Activated CD8-positive, alpha-beta memory T cell treated with anti-CD3 and anti-CD28 coated beads, Interleukin-2, amount 50 U/mL, for 1 hour (primary cell): Measurements from ENCODE around the gene MLH3.
A peak's percentile ranks its signal among the peaks of the same experiment; 100 is the strongest.
"Not testable (repeated sequence)": the region's sequence is repeated elsewhere in the genome, so short reads cannot be mapped to it uniquely, and the experiment has no call there.

ENCODE experiments used
- DNase-seq: peaks from one replicate; pipeline ENCODE4 v3.0.0-alpha.2; 2020; ENCODE audit errors: extremely low read depth

Gene MLH3

GRCh38 chr14:75050852-75051555 lies at the start of gene MLH3:
Gene MLH3, minus strand, starts transcription at chr14:75051467. Its CDS starts 1,812 bp downstream, at chr14:75049655.
- peak; percentile 54 for DNase-seq

- DNase-seq: no peak
These were observed 47.4 kb upstream of the MLH3 start for GRCh38 chr14:75098682-75099081.

- DNase-seq: no peak
These were observed 46.9 kb upstream of the MLH3 start for GRCh38 chr14:75098212-75098611.

GRCh38 chr14:75096959-75097358 lies 45.7 kb upstream of the MLH3 start:
- no peak for DNase-seq

- DNase-seq: no peak
These were observed 44.4 kb upstream of the MLH3 start for GRCh38 chr14:75095690-75096089.

GRCh38 chr14:75094896-75095295 lies 43.6 kb upstream of the MLH3 start:
- DNase-seq: no peak

- DNase-seq: no peak
These were observed 41.4 kb upstream of the MLH3 start for GRCh38 chr14:75092698-75093097.

- DNase-seq: no peak
These were observed 40.0 kb upstream of the MLH3 start for GRCh38 chr14:75091251-75091650.

GRCh38 chr14:75090353-75090752 lies 39.1 kb upstream of the MLH3 start:
- DNase-seq: no peak

GRCh38 chr14:75088566-75089373 lies 37.5 kb upstream of the MLH3 start:
- peak; percentile 12 for DNase-seq

GRCh38 chr14:75088153-75088552 lies 36.9 kb upstream of the MLH3 start:
- no peak for DNase-seq

- no peak for DNase-seq
These were observed 33.2 kb upstream of the MLH3 start for GRCh38 chr14:75084513-75084912.

- DNase-seq: no peak
These were observed 32.0 kb upstream of the MLH3 start for GRCh38 chr14:75083271-75083670.

- DNase-seq: no peak
These were observed 30.5 kb upstream of the MLH3 start for GRCh38 chr14:75081660-75082229.

GRCh38 chr14:75079521-75079920 lies 28.3 kb upstream of the MLH3 start:
- DNase-seq: no peak

GRCh38 chr14:75077794-75078193 lies 26.5 kb upstream of the MLH3 start:
- DNase-seq: no peak

- DNase-seq: no peak
These were observed 19.1 kb upstream of the MLH3 start for GRCh38 chr14:75070383-75070782.

- no peak for DNase-seq
These were observed 18.5 kb upstream of the MLH3 start for GRCh38 chr14:75069811-75070145.

- DNase-seq: no peak
These were observed 18.0 kb upstream of the MLH3 start, which contains the start of gene ZC2HC1C for GRCh38 chr14:75069121-75069810. Gene ZC2HC1C, plus strand, starts transcription at chr14:75069641. Its CDS starts 933 bp downstream, at chr14:75070574.

- DNase-seq: no peak
These were observed 17.2 kb upstream of the MLH3 start for GRCh38 chr14:75068294-75069120.

- DNase-seq: not testable (repeated sequence)
These were observed 16.5 kb upstream of the MLH3 start for GRCh38 chr14:75067765-75068164.
